HG03354 (cell line): ENCODE results near the gene PTPA.

Source experiments
- ATAC-seq: cut with Tn5 transposase; IDR thresholded peaks from one replicate; pipeline ENCODE4 v1.9.1; 2021; ENCODE audit warnings: mild to moderate bottlenecking; ENCODE audit not compliant: unreplicated experiment, poor library complexity, severe bottlenecking

PTPA gene

GRCh38 chr9:129110740-129111527 lies at the start of gene PTPA, which contains the start of gene CRAT:
PTPA (plus strand) TSS chr9:129111415; CDS start chr9:129111601, 186 bp downstream.
CRAT (minus strand) TSS chr9:129110793; CDS start chr9:129110509, 284 bp downstream.
- ATAC-seq, result peak; percentile 85

GRCh38 chr9:129063061-129063460 lies 48.2 kb upstream of the PTPA start:
- no peak for ATAC-seq

GRCh38 chr9:129064499-129064908 lies 46.7 kb upstream of the PTPA start:
- ATAC-seq, result no peak

GRCh38 chr9:129068110-129068509 lies 43.1 kb upstream of the PTPA start:
- no peak for ATAC-seq

GRCh38 chr9:129068990-129069861 lies 42.0 kb upstream of the PTPA start:
- ATAC-seq, result peak; percentile 79

- peak; percentile 4 for ATAC-seq
These were observed 41.2 kb upstream of the PTPA start for GRCh38 chr9:129069862-129070641.

DNA sequence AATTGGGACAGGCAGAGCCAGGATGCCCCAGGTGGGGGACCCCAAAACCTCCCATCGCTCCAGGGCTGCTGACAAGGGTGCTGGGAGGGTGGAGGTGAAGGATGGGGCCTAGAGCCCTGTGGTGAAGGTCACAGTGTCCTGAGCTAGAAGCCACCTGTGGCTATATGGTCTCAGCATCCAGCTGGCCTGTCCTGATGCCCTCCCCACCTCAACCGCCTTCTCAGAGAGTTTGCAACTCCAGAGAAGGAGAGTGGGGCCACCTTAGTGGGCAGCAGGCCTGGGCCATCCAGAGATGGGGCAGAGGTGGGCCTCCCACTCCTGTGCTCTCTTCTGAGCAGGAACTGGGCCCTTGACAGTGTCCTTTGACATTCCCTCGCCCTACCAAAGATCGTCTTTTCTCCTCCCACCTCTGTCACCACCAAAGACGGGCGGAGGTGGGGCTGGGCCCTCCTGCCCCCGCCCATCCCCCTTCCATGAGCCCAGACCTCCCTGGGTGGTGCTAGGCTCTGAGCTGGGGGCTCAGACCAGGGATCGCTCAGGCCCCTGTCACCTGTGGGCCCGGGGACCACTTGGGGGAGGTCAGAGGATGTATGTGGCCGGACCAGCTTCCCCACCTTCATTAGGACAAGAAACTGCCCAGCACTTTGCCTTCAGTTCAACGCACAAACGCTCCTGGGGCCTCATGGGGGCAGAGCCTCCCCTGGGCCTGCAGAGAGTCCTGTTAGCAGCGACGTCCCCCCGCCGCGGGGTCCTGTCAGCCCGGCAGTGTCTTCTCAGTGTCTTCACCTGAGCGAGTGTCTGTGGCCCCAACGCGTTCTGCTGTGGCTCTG lies 40.3 kb upstream of the PTPA start:
- ATAC-seq, result no peak

GRCh38 chr9:129071526-129072126 lies 39.6 kb upstream of the PTPA start:
- ATAC-seq, result no peak

- ATAC-seq, result no peak
These were observed 39.0 kb upstream of the PTPA start for GRCh38 chr9:129072171-129072570.

- no peak for ATAC-seq
These were observed 37.8 kb upstream of the PTPA start for GRCh38 chr9:129073404-129073803.

- no peak for ATAC-seq
These were observed 37.1 kb upstream of the PTPA start for GRCh38 chr9:129074106-129074505.

- ATAC-seq, result no peak
These were observed 35.1 kb upstream of the PTPA start for GRCh38 chr9:129075996-129076639.

- ATAC-seq, result no peak
These were observed 34.6 kb upstream of the PTPA start for GRCh38 chr9:129076640-129077037.

GRCh38 chr9:129077236-129077635 lies 34.0 kb upstream of the PTPA start:
- no peak for ATAC-seq

GRCh38 chr9:129078691-129079503 lies 32.3 kb upstream of the PTPA start:
- no peak for ATAC-seq

DNA sequence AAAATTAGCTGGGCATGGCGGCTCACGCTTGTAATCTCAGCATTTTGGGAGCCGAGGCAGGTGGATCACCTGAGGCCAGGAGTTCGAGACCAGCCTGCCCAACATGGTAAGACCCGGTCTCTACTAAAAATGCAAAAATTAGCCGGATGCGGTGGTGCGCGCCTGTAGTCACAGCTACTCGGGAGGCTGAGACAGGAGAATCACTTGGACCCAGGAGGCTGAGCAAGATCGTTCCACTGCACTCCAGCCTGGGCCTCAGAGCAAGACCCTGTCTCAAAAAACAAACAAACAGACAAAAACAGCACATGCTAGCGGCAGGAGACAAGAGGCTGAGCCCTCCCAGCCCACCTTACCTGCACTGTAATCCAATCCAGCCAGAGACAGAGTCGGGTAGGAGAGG lies 31.4 kb upstream of the PTPA start:
- no peak for ATAC-seq

- no peak for ATAC-seq
These were observed 31.0 kb upstream of the PTPA start for GRCh38 chr9:129080298-129080600.
